Gastroesophageal sphincter (tissue), 3 donors: ENCODE data around the gene PACRG.

Source experiments
- CTCF ChIP-seq, 4 experiments: fragments of 200-600 bp in 2 of 4; fragments of 450-650 bp in 2 of 4; sonication (generic) in 1 of 4; IDR thresholded peaks; one replicate each; pipeline ENCODE4 v1.5.1; 2017 to 2019; ENCODE audit warnings: antibody characterized with exemption in 4 of 4, mild to moderate bottlenecking in 2 of 4, moderate library complexity in 2 of 4
- EP300 ChIP-seq: sonication (generic); formaldehyde crosslinking; IDR thresholded peaks from one replicate; pipeline ENCODE4 v1.6.1; 2017; ENCODE audit warnings: antibody characterized with exemption, mild to moderate bottlenecking
- POLR2A ChIP-seq, 2 donors: fragments of 450-650 bp; IDR thresholded peaks; one replicate each; pipeline ENCODE4 v1.6.1; 2017; ENCODE audit warnings: antibody characterized with exemption in 2 of 2, mild to moderate bottlenecking in 2 of 2, moderate library complexity in 1 of 2
- POLR2AphosphoS5 ChIP-seq: sonication (generic); formaldehyde crosslinking; IDR thresholded peaks from one replicate; pipeline ENCODE4 v1.6.1; 2017; ENCODE audit warnings: antibody characterized with exemption

- TF ChIP-seq CTCF (IDR thresholded peaks at IDR 0.05): no peak
- no peak for TF ChIP-seq EP300
- TF ChIP-seq POLR2A (IDR thresholded peaks at IDR 0.05): no peak
- TF ChIP-seq POLR2AphosphoS5: no peak
Observed at GRCh38 chr6:163206196-163206595, 478.4 kb downstream of the PACRG start.
